Stimulated activated effector memory CD8-positive, alpha-beta T cell treated with anti-CD3 and anti-CD28 coated beads, Interleukin-12 subunit alpha, Interleukin-12 subunit beta, amount 100 ng/mL, for 72 hours (primary cell): ENCODE measurements around the gene FTL.

Experiments used
- ATAC-seq: fragments of 150-1000 bp; cut with Tn5 transposase; 2 replicates; pipeline ENCODE4 v1.10.0; 2021
- DNase-seq, 2 donors: peaks; one replicate each; pipeline ENCODE4 v3.0.0; 2021 to 2022; ENCODE audit warnings: low spot score in 2 of 2
- H3K27ac Mint-ChIP-seq: one replicate; pipeline ENCODE4 v1.8.0; 2022; ENCODE audit warnings: mild to moderate bottlenecking, mixed read lengths
- H3K36me3 Mint-ChIP-seq: one replicate; pipeline ENCODE4 v1.8.0; 2022; ENCODE audit warnings: mild to moderate bottlenecking, mixed read lengths
- H3K4me1 Mint-ChIP-seq: one replicate; pipeline ENCODE4 v1.8.0; 2022; ENCODE audit warnings: mixed read lengths
- H3K4me3 Mint-ChIP-seq: one replicate; pipeline ENCODE4 v1.8.0; 2022; ENCODE audit warnings: mild to moderate bottlenecking, mixed read lengths
- H3K9me3 Mint-ChIP-seq: one replicate; pipeline ENCODE4 v1.8.0; 2022; ENCODE audit warnings: mixed read lengths

Gene FTL

DNA sequence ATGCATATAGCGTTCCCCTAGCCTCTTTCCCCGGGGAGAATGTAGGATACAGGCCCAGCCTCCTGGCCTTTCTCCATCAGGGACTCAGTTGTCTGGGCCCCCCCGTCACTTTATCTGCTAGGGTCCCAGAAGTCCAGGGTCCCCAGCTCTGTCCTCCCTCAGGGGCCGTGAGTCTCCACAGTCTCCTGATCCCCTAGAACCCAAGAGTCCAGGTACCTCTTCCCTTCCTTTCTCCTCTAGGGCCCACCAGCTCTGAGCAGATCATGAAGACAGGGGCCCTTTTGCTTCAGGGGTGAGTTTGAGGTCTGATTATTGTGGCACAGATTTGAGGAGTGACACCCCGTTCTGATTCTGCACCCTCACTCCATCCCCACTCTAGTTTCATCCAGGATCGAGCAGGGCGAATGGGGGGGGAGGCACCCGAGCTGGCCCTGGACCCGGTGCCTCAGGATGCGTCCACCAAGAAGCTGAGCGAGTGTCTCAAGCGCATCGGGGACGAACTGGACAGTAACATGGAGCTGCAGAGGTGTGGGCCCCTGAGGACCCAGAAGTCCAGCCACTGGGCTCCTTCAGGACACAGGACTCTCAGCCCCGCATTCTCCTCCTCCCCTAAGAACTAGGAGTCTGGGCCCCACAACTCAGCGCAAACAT is 9.7 kb upstream of the FTL start:
- H3K27ac Mint-ChIP-seq: peak overlapping the region; percentile 93
- H3K4me3 Mint-ChIP-seq: peak overlapping the region; percentile 79
- peaks cover 63% of the 10 kb centered on the region for H3K36me3 Mint-ChIP-seq
- H3K9me3 Mint-ChIP-seq: no peaks in the 10 kb centered on the region
- peaks cover 30% of the 10 kb centered on the region for H3K4me1 Mint-ChIP-seq
- DNase-seq: no peak
- ATAC-seq: no peak

DNA sequence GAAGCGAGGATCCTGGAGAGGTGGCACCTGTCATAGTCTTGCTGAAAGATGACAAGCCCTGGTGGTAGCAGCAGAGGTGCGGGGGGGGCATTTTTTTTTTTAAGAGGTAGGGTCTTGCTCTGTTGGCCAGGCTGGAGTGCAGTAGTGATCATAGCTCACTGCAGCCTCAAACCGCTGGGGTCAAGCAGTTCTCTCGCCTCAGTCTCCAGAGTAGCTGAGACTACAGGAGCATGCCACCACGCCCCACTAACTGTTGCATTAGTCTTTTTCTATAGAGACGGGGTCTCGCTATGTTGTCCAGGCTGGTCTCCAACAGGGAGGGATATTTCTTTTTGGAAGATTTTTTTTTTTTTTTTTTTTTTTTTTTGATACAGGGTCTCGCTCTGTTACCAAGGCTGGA is 7.1 kb upstream of the FTL start:
- Mint-ChIP-seq H3K9me3 (no peaks in the 10 kb centered on the region), H3K27ac (no peak overlapping the region), H3K4me3 (no peak overlapping the region), H3K4me1 (peaks cover 53% of the 10 kb centered on the region), H3K36me3 (peaks cover 89% of the 10 kb centered on the region)
- ATAC-seq (no peak), DNase-seq (no peak)

DNA sequence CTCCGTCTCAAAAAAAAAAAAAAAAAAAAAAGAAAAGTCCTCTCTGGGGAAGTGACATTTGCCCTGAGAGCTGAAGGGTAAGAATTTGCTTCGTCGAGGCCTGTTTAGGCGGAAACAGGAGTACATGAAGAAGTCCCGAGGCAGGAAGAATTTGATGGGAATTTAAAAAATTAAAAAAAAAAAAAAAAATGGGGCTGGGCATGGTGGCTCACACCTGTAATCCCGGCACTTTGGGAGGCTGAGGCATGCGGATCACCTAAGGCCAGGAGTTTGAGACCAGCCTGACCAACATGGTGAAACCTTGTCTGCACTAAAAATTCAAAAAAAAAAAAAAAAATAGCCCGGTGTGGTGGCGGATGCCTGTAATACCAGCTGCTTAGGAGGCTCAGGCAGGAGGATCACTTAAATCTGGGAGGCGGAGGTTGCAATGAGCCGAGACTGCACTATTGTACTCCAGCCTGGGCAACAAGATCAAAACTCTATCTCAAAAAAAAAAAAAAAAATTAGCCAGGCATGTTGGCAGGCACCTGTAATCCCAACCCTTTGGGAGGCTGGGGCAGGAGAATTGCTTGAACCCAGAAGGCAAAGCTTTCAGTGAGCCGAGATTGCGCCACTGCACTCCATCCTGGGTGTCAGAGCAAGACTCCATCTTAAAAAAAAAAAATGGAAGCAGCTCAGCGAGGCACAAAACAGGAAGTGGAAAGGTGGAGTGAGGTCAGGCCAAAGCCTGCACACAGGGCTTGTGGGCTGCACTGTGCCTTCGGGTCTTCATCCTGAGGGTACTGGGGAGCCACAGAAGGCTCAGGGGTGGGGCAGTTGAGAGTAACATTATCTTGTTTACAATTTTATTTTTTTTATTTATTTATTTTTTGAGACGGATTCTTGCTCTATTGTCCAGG is 5.5 kb upstream of the FTL start:
- H3K9me3 Mint-ChIP-seq: no peaks in the 10 kb centered on the region
- ATAC-seq: no peak
- no peak for DNase-seq
- peaks cover 68% of the 10 kb centered on the region for H3K4me1 Mint-ChIP-seq
- H3K4me3 Mint-ChIP-seq: no peak overlapping the region
- H3K36me3 Mint-ChIP-seq: peaks cover 100% of the 10 kb centered on the region
- peak overlapping the region; percentile 26 for H3K27ac Mint-ChIP-seq

DNA sequence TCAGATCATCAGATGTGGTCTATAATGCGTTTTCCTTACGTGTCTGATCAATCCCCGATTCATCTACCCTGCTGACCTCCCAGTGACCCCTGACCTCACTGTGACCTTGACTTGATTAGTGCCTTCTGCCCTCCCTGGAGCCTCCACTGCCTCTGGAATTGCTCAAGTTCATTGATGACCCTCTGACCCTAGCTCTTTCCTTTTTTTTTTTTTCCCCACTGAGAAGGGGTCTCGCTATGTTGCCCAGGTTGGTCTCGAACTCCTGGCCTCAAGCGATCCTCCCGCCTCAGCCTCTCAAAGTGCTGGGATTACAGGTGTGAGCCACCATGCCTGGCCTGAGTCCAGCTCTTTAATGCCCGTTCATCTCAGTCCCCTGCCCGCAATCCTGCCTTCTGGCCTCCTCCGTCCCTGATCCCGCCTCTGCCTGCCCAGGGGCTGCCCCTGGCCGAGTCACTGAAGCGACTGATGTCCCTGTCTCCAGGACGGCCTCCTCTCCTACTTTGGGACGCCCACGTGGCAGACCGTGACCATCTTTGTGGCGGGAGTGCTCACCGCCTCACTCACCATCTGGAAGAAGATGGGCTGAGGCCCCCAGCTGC is 4.0 kb upstream of the FTL start:
- DNase-seq (no peak), ATAC-seq (no peak)
- Mint-ChIP-seq H3K27ac (peak overlapping the region; percentile 100), H3K36me3 (peaks cover 100% of the 10 kb centered on the region), H3K9me3 (no peaks in the 10 kb centered on the region), H3K4me1 (peaks cover 73% of the 10 kb centered on the region), H3K4me3 (no peak overlapping the region)

DNA sequence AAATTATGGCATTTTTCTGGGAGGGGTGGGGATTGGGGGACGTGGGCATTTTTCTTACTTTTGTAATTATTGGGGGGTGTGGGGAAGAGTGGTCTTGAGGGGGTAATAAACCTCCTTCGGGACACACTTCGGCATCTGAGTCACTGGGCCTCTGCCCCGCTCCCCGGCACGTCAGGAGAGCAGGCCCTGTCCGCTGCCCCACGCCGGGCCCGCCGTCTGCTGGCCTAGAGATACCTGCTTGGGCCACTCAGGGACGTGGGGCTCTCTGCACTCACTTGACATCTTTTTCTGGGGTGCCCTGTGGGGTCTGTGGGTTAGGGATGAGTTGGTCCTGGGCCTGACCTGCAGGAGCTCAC is 3.5 kb upstream of the FTL start:
- Mint-ChIP-seq H3K9me3 (no peaks in the 10 kb centered on the region), H3K27ac (peak overlapping the region; percentile 100), H3K4me3 (peak overlapping the region; percentile 100), H3K4me1 (peaks cover 73% of the 10 kb centered on the region), H3K36me3 (peaks cover 100% of the 10 kb centered on the region)
- no peak for ATAC-seq
- no peak for DNase-seq

DNA sequence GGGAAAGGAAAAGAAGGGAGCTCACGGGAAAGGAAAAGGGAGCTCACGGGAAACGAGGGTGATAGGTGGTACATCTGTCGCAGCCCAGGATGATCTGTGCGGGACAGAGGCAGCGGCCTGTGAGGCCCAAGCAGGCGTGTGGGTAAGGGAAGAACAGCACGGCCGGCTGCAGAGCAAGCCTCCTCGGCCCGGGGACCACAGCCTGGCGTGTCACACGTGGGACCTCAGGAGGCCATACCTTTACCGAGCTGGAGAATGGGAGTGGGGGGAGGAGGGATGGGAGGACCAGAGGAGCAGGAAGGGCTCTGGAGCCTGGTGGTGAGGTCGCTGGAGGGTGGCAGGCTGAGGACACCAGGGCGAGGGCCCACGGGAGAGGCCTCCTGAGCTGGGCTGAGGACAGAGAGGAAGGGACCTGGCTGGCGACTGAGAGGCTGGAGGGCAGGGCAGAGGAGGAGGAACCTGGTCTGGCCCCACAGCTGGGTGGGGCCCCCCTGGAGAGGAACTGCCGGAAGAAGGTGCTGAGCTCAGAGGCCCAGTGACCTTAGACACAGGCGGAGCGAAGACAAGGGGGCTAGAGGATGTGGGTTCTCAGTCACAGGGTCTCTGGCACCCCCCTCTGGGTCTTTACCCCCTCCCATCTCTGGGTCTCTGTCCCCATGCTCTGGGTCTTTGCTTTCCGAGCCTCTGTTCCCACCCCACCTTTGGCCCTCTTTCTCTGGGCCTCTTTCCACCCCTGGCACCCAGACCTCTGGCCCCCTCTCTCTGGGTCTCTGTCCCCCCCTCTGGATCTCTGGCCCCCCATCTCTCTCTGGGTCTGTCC is 2.9 kb upstream of the FTL start:
- DNase-seq (peak in 1 of 2 donors; percentile 71), ATAC-seq (peak; percentile 24)
- peak overlapping the region; percentile 100 for H3K4me3 Mint-ChIP-seq
- no peaks in the 10 kb centered on the region for H3K9me3 Mint-ChIP-seq
- peaks cover 73% of the 10 kb centered on the region for H3K4me1 Mint-ChIP-seq
- peak overlapping the region; percentile 100 for H3K27ac Mint-ChIP-seq
- peaks cover 100% of the 10 kb centered on the region for H3K36me3 Mint-ChIP-seq

DNA sequence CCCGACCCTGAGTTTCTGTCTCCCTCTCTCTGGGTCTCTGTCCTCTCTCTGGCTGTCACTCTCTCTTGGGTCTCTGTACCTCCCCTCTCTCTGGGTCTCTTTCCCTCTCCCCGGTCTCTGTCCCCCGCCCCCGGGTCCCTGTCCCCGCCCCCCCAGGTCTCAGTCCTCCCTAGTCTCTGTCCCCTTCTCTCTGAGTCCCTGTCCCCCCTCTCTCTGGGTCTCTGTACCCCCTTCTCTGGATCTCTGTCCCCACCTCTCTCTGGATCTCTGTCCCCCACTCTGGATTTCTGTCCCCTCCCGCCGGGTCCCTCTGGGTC is 2.3 kb upstream of the FTL start:
- Mint-ChIP-seq H3K9me3 (no peaks in the 10 kb centered on the region), H3K27ac (peak overlapping the region; percentile 100), H3K36me3 (peaks cover 100% of the 10 kb centered on the region), H3K4me1 (peaks cover 74% of the 10 kb centered on the region), H3K4me3 (peak overlapping the region; percentile 100)
- DNase-seq: no peak
- no peak for ATAC-seq

DNA sequence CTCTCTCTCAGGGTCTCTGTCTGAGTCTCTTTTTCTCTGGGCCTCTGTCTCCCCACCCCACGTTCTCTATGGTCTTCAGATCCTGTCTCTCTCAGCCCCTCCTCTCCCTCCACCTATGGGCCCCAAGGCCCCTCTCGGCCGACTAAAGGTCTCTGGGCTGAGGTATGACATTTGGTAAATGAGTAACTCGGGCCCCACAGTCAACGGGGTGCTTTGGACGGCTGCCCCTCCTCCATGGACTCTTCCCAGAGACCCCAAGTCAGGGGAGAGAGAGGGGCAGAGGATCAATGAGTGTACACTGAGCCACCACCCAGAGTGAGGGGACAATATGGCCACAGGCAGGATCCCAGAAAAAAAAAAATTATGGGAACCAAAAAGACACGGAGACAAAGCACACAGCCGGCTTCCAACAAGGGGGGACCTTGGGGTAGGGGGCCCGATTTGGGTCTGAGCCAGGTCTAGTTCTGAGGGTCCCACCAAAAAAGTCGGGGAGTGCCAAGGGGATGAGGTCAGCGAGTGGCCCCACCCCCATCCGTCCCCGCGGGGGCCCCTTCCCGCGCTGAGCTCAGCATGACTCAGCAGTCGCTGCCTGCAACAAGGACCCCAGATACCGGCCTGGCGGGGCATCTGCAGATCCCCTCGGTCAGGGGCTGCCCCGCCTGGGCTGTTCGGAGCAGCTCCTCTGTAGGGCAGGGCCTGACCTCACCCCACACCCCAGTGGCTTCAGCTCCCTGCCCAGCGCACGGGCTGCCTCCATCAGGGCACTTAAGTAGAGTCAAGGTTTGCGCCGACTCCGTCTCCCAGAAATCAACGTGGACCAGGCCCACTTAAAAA is 1.5 kb upstream of the FTL start:
- peaks cover 78% of the 10 kb centered on the region for H3K4me1 Mint-ChIP-seq
- H3K27ac Mint-ChIP-seq: peak overlapping the region; percentile 100
- peaks cover 100% of the 10 kb centered on the region for H3K36me3 Mint-ChIP-seq
- peak; percentile 54 for ATAC-seq
- peak; percentile 72 to 86 for DNase-seq
- peak overlapping the region; percentile 100 for H3K4me3 Mint-ChIP-seq
- H3K9me3 Mint-ChIP-seq: no peaks in the 10 kb centered on the region

DNA sequence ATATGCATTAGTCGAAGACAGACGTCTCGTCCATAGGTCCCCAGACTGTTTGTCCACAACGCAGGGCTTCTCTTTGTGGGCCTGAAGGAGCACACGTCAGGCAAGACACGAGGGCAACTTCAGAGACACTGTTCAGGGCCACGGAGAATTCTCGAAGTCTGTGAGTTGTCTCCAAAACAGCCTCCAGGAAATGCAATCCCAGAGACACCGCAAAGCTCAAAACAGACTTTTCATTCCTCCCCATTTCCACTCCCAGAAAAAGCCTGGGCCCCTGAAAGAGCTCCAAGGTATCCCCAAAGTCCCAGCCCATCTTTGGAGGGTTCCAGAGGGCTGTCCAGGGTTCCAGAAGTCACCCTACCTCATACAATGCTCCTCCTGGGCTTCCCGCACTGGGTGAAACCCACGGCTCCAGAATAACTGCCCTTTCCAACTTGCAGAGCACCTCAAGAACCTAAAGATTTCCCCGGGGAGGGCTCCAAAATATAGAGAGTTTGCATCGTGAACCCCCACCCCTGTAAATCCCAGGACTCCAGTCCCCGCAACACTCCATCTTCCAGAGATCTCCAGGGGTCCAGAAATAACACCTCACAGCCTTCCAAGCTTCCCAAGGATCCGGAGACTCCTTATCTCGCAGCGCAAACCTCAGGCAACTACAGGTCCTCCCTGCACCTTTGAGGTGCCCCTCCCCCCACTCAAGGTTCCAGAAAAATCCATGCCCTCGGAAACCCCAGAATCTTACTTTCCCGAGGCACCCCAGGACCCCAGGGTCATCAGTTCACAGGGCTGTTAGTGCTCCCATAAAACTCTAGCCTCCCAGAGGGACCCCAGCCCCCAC is 687 bp upstream of the FTL start:
- no peak for ATAC-seq
- H3K4me1 Mint-ChIP-seq: peaks cover 74% of the 10 kb centered on the region

DNA sequence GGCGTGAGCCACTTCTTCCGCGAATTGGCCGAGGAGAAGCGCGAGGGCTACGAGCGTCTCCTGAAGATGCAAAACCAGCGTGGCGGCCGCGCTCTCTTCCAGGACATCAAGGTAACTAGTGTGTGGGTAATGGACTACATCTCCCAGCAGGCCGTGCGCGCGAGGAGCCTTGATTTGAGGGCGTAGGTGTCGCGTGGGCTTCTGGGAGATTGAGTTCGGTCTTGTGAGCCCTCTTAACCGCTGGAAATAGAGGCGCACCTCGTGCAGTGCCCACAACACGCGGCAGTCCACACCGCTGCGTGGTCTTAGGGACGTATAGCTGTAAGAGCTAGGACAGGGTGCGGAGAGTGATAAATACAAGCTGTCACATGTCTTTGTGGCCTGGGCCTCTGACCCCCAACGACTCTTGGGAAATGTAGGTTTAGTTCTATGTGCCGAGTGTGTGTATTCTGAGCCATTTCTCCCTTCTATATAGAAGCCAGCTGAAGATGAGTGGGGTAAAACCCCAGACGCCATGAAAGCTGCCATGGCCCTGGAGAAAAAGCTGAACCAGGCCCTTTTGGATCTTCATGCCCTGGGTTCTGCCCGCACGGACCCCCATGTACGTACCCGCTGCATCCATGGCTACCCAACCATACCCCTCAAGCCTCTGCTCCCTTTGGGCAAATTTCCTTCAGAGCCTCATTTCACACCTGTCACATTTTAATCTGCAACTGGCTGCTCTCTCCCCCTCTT is 864 bp downstream of the FTL start:
- peak overlapping the region; percentile 100 for H3K4me3 Mint-ChIP-seq
- DNase-seq (peak in 1 of 2 donors; percentile 75), ATAC-seq (peak; percentile 63)
- H3K4me1 Mint-ChIP-seq: peaks cover 77% of the 10 kb centered on the region
- H3K9me3 Mint-ChIP-seq: no peaks in the 10 kb centered on the region
- peaks cover 100% of the 10 kb centered on the region for H3K36me3 Mint-ChIP-seq
- H3K27ac Mint-ChIP-seq: peak overlapping the region; percentile 100

More for the DNA sequence above, 687 bp upstream of the FTL start:
- H3K4me3 Mint-ChIP-seq: peak overlapping the region; percentile 100
- peak in 1 of 2 donors; percentile 61 for DNase-seq
- no peaks in the 10 kb centered on the region for H3K9me3 Mint-ChIP-seq
- peaks cover 100% of the 10 kb centered on the region for H3K36me3 Mint-ChIP-seq
- peak overlapping the region; percentile 100 for H3K27ac Mint-ChIP-seq

DNA sequence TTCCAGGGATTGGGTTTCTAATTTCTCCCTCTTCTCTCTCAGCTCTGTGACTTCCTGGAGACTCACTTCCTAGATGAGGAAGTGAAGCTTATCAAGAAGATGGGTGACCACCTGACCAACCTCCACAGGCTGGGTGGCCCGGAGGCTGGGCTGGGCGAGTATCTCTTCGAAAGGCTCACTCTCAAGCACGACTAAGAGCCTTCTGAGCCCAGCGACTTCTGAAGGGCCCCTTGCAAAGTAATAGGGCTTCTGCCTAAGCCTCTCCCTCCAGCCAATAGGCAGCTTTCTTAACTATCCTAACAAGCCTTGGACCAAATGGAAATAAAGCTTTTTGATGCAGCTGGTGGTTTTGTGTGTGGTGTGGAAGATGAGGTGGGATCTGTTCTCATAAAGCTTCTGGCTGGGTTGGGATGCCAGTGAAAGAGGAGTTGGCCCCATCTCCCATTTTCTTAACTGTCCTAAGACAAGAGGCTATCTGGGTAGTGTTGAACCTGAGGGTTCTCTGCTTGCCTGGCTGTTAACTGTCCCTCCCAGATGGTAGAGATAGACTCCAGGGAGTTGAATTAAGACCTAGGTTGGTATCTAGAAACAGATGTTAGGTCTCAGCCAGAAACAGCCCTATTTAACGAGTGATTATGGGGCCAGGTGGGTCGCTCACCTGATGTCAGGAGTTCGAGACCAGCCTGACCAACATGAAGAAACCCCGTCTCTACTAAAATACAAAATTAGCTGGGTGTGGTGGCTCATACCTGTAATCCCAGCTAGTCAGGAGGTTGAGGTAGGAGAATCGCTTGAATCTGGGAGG is 1.6 kb downstream of the FTL start:
- H3K4me1 Mint-ChIP-seq: peaks cover 71% of the 10 kb centered on the region
- no peak for ATAC-seq
- peak overlapping the region; percentile 100 for H3K27ac Mint-ChIP-seq
- no peak for DNase-seq
- H3K9me3 Mint-ChIP-seq: no peaks in the 10 kb centered on the region
- H3K4me3 Mint-ChIP-seq: peak overlapping the region; percentile 100
- peaks cover 100% of the 10 kb centered on the region for H3K36me3 Mint-ChIP-seq

DNA sequence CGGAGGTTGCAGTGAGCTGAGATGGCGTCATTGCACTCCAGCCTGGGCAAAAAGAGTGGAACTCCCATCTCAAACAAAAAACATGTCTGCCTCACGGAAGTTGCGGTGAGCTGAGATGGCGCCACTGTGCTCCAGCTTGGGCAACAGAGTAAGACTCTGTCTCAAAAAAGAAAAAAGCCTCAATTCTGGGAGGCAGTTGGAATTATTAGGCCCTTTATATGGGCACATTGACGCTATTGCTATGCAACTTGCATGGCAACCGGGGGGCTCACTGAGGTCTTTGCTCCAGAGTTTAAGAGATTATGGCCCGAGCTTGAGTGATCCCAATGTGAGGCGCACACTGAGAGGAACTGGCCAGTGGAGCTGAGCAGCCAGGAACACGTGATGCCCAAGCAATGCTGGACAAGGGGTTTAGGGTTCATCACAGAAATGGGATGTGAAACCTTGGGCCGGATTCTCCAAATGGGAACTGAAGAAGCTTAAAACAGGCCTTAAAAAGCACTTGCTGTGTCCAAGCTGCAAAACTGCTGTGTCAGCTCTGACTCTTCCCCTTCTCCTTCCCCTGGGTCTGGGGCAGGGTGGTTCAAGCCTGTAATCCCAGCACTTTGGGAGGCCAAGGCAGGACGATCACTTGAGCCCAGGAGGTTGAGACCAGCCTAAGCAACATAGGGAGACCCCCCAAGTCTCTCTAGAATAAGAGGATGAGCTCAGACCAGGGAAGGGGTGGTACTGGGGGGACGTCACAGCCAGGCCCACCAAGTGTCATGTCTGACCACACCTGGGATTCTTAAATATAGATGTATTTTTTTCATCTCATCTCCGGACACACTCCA is 2.5 kb downstream of the FTL start:
- ATAC-seq (no peak), DNase-seq (no peak)
- H3K36me3 Mint-ChIP-seq: peaks cover 100% of the 10 kb centered on the region
- peaks cover 63% of the 10 kb centered on the region for H3K4me1 Mint-ChIP-seq
- peak overlapping the region; percentile 100 for H3K27ac Mint-ChIP-seq
- H3K9me3 Mint-ChIP-seq: no peaks in the 10 kb centered on the region
- H3K4me3 Mint-ChIP-seq: peak overlapping the region; percentile 100
